Measurements from ENCODE around the gene NSD2. TPM values are rescaled to one million over a fixed set of nuclear protein-coding genes. Genes with fewer than 3 reads are reported as not detected.

The NSD2 gene
- polyA plus RNA-seq, 4 donors, result 8.4 to 46.4 (median 22.5) TPM

- no peak for FAIRE-seq
- peaks cover 24 to 89% (median 26%) of the 10 kb centered on the region in 3 donors for H3K36me3 ChIP-seq (ENCODE audit: control insufficient read depth in 3 of 3, insufficient read depth in 2 of 3, low read depth in 1 of 3, low read length in 3 of 3)
- no peak for DNase-seq
- H3K4me1 ChIP-seq (ENCODE audit: control insufficient read depth in 3 of 3, insufficient read depth in 2 of 3, low read depth in 1 of 3, low read length in 2 of 3), result peaks cover 0 to 3% (median 0%) of the 10 kb centered on the region in 3 donors
- H3K9me3 ChIP-seq (ENCODE audit: control insufficient read depth in 2 of 2, insufficient read depth in 1 of 2, low read depth in 1 of 2, low read length in 1 of 2), result no peaks in the 10 kb centered on the region
- no peak overlapping the region for H3K27ac ChIP-seq (ENCODE audit: low read depth in 1 of 3, low read length in 2 of 3)
- 94 to 97% (median 95%) methylated on average over 7 of the region's 7 CpGs for WGBS, 3 donors
- H3K27me3 ChIP-seq (ENCODE audit: control insufficient read depth in 3 of 3, insufficient read depth in 3 of 3, low read length in 3 of 3), result no peaks in the 10 kb centered on the region
- no peak overlapping the region for H3K4me3 ChIP-seq (ENCODE audit: low read depth in 1 of 3, low read length in 3 of 3)
These were observed 34.5 kb upstream of the NSD2 start for GRCh38 chr4:1836650-1837049.

DNA sequence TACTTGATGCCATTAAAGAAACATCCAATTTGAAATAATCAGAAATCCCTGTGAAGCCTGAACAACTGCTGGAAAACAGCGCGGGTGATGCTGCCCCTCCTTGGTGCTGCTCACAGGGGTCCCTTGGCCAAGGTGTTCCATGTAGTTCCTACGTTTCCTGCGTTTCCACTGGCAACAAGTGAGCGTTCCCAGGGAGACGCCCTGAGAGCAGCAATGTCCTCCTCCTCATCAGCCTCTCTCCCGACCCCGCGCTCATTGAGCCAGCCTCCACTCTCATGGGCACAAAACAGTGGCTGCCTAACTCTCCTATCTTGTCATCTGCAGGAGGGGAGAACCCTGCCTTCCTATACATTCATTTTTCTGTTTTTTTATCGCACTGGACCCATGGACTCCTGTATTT lies 34.1 kb upstream of the NSD2 start:
- FAIRE-seq, result no peak
- H3K4me1 ChIP-seq (ENCODE audit: control insufficient read depth in 3 of 3, insufficient read depth in 2 of 3, low read depth in 1 of 3, low read length in 2 of 3), result peaks cover 0 to 3% (median 0%) of the 10 kb centered on the region in 3 donors
- no peak overlapping the region for H3K27ac ChIP-seq (ENCODE audit: low read depth in 1 of 3, low read length in 2 of 3)
- H3K4me3 ChIP-seq (ENCODE audit: low read depth in 1 of 3, low read length in 3 of 3), result no peak overlapping the region
- H3K9me3 ChIP-seq (ENCODE audit: control insufficient read depth in 2 of 2, insufficient read depth in 1 of 2, low read depth in 1 of 2, low read length in 1 of 2), result no peaks in the 10 kb centered on the region
- H3K36me3 ChIP-seq (ENCODE audit: control insufficient read depth in 3 of 3, insufficient read depth in 2 of 3, low read depth in 1 of 3, low read length in 3 of 3), result peaks cover 24 to 90% (median 26%) of the 10 kb centered on the region in 3 donors
- DNase-seq, result no peak
- 93 to 96% (median 94%) methylated on average over 10 of the region's 10 CpGs for WGBS, 3 donors
- no peaks in the 10 kb centered on the region for H3K27me3 ChIP-seq (ENCODE audit: control insufficient read depth in 3 of 3, insufficient read depth in 3 of 3, low read length in 3 of 3)

DNA sequence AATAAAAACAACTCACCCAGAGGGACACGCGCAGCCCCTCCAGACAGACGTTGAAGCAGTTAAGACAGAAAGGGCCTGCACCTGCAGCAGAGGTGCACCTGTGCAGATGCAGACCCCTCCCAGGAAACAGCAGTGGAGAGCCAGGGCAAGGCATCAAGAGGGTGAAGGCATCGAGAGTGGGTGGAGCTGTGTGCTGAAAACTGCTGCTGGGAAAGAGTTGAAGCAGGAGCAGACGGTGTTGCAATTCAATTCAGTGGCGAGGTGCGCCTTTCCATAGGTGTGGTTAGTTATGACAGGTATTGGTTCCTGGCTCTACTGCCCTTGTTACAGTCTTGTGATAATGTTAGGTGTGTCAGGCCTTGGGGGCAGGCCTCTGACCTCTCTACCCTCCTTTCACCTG lies 31.9 kb upstream of the NSD2 start:
- Histone ChIP-seq H3K27me3 (ENCODE audit: control insufficient read depth in 3 of 3, insufficient read depth in 3 of 3, low read length in 3 of 3) (no peaks in the 10 kb centered on the region), H3K27ac (ENCODE audit: low read depth in 1 of 3, low read length in 2 of 3) (no peak overlapping the region), H3K36me3 (ENCODE audit: control insufficient read depth in 3 of 3, insufficient read depth in 2 of 3, low read depth in 1 of 3, low read length in 3 of 3) (peaks cover 24 to 91% (median 25%) of the 10 kb centered on the region in 3 donors), H3K4me1 (ENCODE audit: control insufficient read depth in 3 of 3, insufficient read depth in 2 of 3, low read depth in 1 of 3, low read length in 2 of 3) (peaks cover 0 to 3% (median 0%) of the 10 kb centered on the region in 3 donors), H3K4me3 (ENCODE audit: low read depth in 1 of 3, low read length in 3 of 3) (no peak overlapping the region), H3K9me3 (ENCODE audit: control insufficient read depth in 2 of 2, insufficient read depth in 1 of 2, low read depth in 1 of 2, low read length in 1 of 2) (no peaks in the 10 kb centered on the region)
- DNase-seq (peak; percentile 45 to 54), FAIRE-seq (no peak)
- 72 to 78% (median 77%) methylated on average over 7 of the region's 7 CpGs for WGBS, 3 donors

GRCh38 chr4:1841201-1841886 lies 29.8 kb upstream of the NSD2 start:
- no peak for DNase-seq
- H3K27me3 ChIP-seq (ENCODE audit: control insufficient read depth in 3 of 3, insufficient read depth in 3 of 3, low read length in 3 of 3), result no peaks in the 10 kb centered on the region
- H3K4me1 ChIP-seq (ENCODE audit: control insufficient read depth in 3 of 3, insufficient read depth in 2 of 3, low read depth in 1 of 3, low read length in 2 of 3), result peaks cover 0 to 3% (median 0%) of the 10 kb centered on the region in 3 donors
- H3K27ac ChIP-seq (ENCODE audit: low read depth in 1 of 3, low read length in 2 of 3), result no peak overlapping the region
- H3K4me3 ChIP-seq (ENCODE audit: low read depth in 1 of 3, low read length in 3 of 3), result no peak overlapping the region
- FAIRE-seq, result no peak
- 91 to 95% (median 94%) methylated on average over 31 of the region's 31 CpGs for WGBS, 3 donors
- H3K36me3 ChIP-seq (ENCODE audit: control insufficient read depth in 3 of 3, insufficient read depth in 2 of 3, low read depth in 1 of 3, low read length in 3 of 3), result peaks cover 19 to 91% (median 20%) of the 10 kb centered on the region in 3 donors
- H3K9me3 ChIP-seq (ENCODE audit: control insufficient read depth in 2 of 2, insufficient read depth in 1 of 2, low read depth in 1 of 2, low read length in 1 of 2), result no peaks in the 10 kb centered on the region

GRCh38 chr4:1841887-1842210 lies 29.3 kb upstream of the NSD2 start:
- peaks cover 0 to 3% (median 0%) of the 10 kb centered on the region in 3 donors for H3K4me1 ChIP-seq (ENCODE audit: control insufficient read depth in 3 of 3, insufficient read depth in 2 of 3, low read depth in 1 of 3, low read length in 2 of 3)
- no peaks in the 10 kb centered on the region for H3K27me3 ChIP-seq (ENCODE audit: control insufficient read depth in 3 of 3, insufficient read depth in 3 of 3, low read length in 3 of 3)
- DNase-seq (no peak), FAIRE-seq (no peak)
- H3K4me3 ChIP-seq (ENCODE audit: low read depth in 1 of 3, low read length in 3 of 3), result no peak overlapping the region
- WGBS, 3 donors, result 90 to 92% (median 91%) methylated on average over 9 of the region's 9 CpGs
- no peak overlapping the region for H3K27ac ChIP-seq (ENCODE audit: low read depth in 1 of 3, low read length in 2 of 3)
- H3K36me3 ChIP-seq (ENCODE audit: control insufficient read depth in 3 of 3, insufficient read depth in 2 of 3, low read depth in 1 of 3, low read length in 3 of 3), result peaks cover 16 to 87% (median 22%) of the 10 kb centered on the region in 3 donors
- no peaks in the 10 kb centered on the region for H3K9me3 ChIP-seq (ENCODE audit: control insufficient read depth in 2 of 2, insufficient read depth in 1 of 2, low read depth in 1 of 2, low read length in 1 of 2)

- Histone ChIP-seq H3K4me3 (ENCODE audit: low read depth in 1 of 3, low read length in 3 of 3) (no peak overlapping the region), H3K36me3 (ENCODE audit: control insufficient read depth in 3 of 3, insufficient read depth in 2 of 3, low read depth in 1 of 3, low read length in 3 of 3) (peaks cover 16 to 89% (median 21%) of the 10 kb centered on the region in 3 donors), H3K9me3 (ENCODE audit: control insufficient read depth in 2 of 2, insufficient read depth in 1 of 2, low read depth in 1 of 2, low read length in 1 of 2) (no peaks in the 10 kb centered on the region), H3K27ac (ENCODE audit: low read depth in 1 of 3, low read length in 2 of 3) (no peak overlapping the region), H3K27me3 (ENCODE audit: control insufficient read depth in 3 of 3, insufficient read depth in 3 of 3, low read length in 3 of 3) (no peaks in the 10 kb centered on the region), H3K4me1 (ENCODE audit: control insufficient read depth in 3 of 3, insufficient read depth in 2 of 3, low read depth in 1 of 3, low read length in 2 of 3) (peaks cover 0 to 3% (median 0%) of the 10 kb centered on the region in 3 donors)
- no peak for DNase-seq
- FAIRE-seq, result no peak
- 92 to 94% (median 93%) methylated on average over 13 of the region's 13 CpGs for WGBS, 3 donors
These were observed 28.8 kb upstream of the NSD2 start for GRCh38 chr4:1842339-1842895.

DNA sequence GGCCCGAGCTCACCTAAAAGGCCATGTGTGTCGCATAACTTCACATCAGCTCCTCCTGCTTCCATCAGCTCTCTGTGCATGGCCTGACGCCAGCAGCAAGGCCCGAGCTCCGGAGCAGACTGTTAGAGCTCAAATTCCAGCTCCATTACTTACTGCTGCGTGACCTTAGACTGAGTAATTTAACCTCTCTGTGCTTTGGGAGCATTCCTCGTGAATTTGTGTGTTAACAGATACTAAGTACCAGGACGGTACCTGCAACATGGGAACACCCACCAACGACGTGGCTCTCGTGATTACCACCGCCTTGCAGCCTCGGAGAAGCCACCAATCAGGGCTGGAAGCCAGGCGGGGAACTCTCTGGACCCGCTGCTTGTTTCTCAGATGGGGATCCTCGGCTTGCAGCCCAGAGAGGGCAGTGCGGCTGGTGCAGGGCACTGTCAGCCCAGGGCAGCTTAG lies 28.2 kb upstream of the NSD2 start:
- Histone ChIP-seq H3K27me3 (ENCODE audit: control insufficient read depth in 3 of 3, insufficient read depth in 3 of 3, low read length in 3 of 3) (no peaks in the 10 kb centered on the region), H3K4me1 (ENCODE audit: control insufficient read depth in 3 of 3, insufficient read depth in 2 of 3, low read depth in 1 of 3, low read length in 2 of 3) (peaks cover 0 to 3% (median 0%) of the 10 kb centered on the region in 3 donors), H3K36me3 (ENCODE audit: control insufficient read depth in 3 of 3, insufficient read depth in 2 of 3, low read depth in 1 of 3, low read length in 3 of 3) (peaks cover 16 to 90% (median 21%) of the 10 kb centered on the region in 3 donors), H3K27ac (ENCODE audit: low read depth in 1 of 3, low read length in 2 of 3) (no peak overlapping the region), H3K4me3 (ENCODE audit: low read depth in 1 of 3, low read length in 3 of 3) (no peak overlapping the region), H3K9me3 (ENCODE audit: control insufficient read depth in 2 of 2, insufficient read depth in 1 of 2, low read depth in 1 of 2, low read length in 1 of 2) (no peaks in the 10 kb centered on the region)
- FAIRE-seq (no peak), DNase-seq (no peak)
- 84 to 87% (median 86%) methylated on average over 17 of the region's 17 CpGs for WGBS, 3 donors

GRCh38 chr4:1843852-1844251 lies 27.3 kb upstream of the NSD2 start:
- FAIRE-seq (no peak), DNase-seq (no peak)
- 79 to 89% (median 86%) methylated on average over 10 of the region's 10 CpGs for WGBS, 3 donors
- no peaks in the 10 kb centered on the region for H3K9me3 ChIP-seq (ENCODE audit: control insufficient read depth in 2 of 2, insufficient read depth in 1 of 2, low read depth in 1 of 2, low read length in 1 of 2)
- H3K27me3 ChIP-seq (ENCODE audit: control insufficient read depth in 3 of 3, insufficient read depth in 3 of 3, low read length in 3 of 3), result no peaks in the 10 kb centered on the region
- no peak overlapping the region for H3K27ac ChIP-seq (ENCODE audit: low read depth in 1 of 3, low read length in 2 of 3)
- no peak overlapping the region for H3K4me3 ChIP-seq (ENCODE audit: low read depth in 1 of 3, low read length in 3 of 3)
- H3K4me1 ChIP-seq (ENCODE audit: control insufficient read depth in 3 of 3, insufficient read depth in 2 of 3, low read depth in 1 of 3, low read length in 2 of 3), result peaks cover 0 to 3% (median 0%) of the 10 kb centered on the region in 3 donors
- peaks cover 16 to 84% (median 21%) of the 10 kb centered on the region in 3 donors for H3K36me3 ChIP-seq (ENCODE audit: control insufficient read depth in 3 of 3, insufficient read depth in 2 of 3, low read depth in 1 of 3, low read length in 3 of 3)
